Body of pancreas (tissue), 4 donors: ENCODE results near the gene LRRK1. TPM values are rescaled to one million over a fixed set of nuclear protein-coding genes. Genes with fewer than 3 reads are reported as not detected.
A peak's percentile ranks its signal among the peaks of the same experiment; 100 is the strongest.

Experiments used
- ATAC-seq: fragments of 150-250 bp; one replicate; pipeline ENCODE4 v1.9.1; 2016
- DNase-seq, 4 donors: peaks; one replicate each; pipeline ENCODE4 v3.0.0-alpha.2; 2019
- H3K27ac ChIP-seq, 4 donors: fragments of 200-600 bp; sonication (generic); 1 replicate in 3 of 4; 2 replicates in 1 of 4; pipeline versions ENCODE4 v1.5.1 to v1.6.1; 2016 to 2019; ENCODE audit warnings: mild to moderate bottlenecking in 1 of 4, mixed read lengths in 1 of 4, moderate library complexity in 1 of 4
- H3K27me3 ChIP-seq, 2 donors: fragments of 200-600 bp; sonication (generic); one replicate each; pipeline ENCODE4 v1.6.0; 2016; ENCODE audit warnings: mild to moderate bottlenecking in 1 of 2
- H3K36me3 ChIP-seq, 2 donors: fragments of 200-600 bp; sonication (generic); replicated peaks in 1 of 2; 2 replicates each; pipeline ENCODE4 v1.5.1; 2016; ENCODE audit warnings: low read depth in 2 of 2; ENCODE audit not compliant: insufficient read depth in 1 of 2
- H3K4me1 ChIP-seq: fragments of 200-600 bp; sonication (generic); one replicate; pipeline ENCODE4 v1.6.0; 2016
- H3K4me3 ChIP-seq, 2 donors: fragments of 200-600 bp; sonication (generic); 1 replicate in 1 of 2; 2 replicates in 1 of 2; pipeline ENCODE4 v1.5.1; 2016 to 2019
- H3K9me3 ChIP-seq, 3 donors: fragments of 200-600 bp; sonication (generic); 1 replicate in 2 of 3; 2 replicates in 1 of 3; pipeline ENCODE4 v1.5.1; 2016
- POLR2A ChIP-seq, 3 donors: fragments of 450-650 bp; IDR thresholded peaks; one replicate each; pipeline ENCODE4 v1.6.1; 2016; ENCODE audit warnings: antibody characterized with exemption in 3 of 3, mild to moderate bottlenecking in 2 of 3
- WGBS, 2 donors: methylation state at CpG; one replicate each; pipeline ENCODE4 v1.1.5; 2017; 5-methylcytosine and 5-hydroxymethylcytosine counted together
- intact Hi-C: fragments of 100-400 bp; cut with DNase I; formaldehyde crosslinking; loops from one replicate; pipeline ENCODE4 v1.15.1; 2023
- total RNA-seq, 2 donors: library from RNA; depleted of rRNA; stranded (reverse); fragments of >200 nt; gene quantifications; one replicate each; pipeline ENCODE4 v1.1.0, GENCODE V29; 2016
- TF ChIP-seq, protein P1 (sequence below), 7 experiments: fragments of 450-650 bp in 4 of 7; fragments of 200-600 bp in 3 of 7; sonication (generic) in 3 of 7; IDR thresholded peaks; one replicate each; pipeline ENCODE4 v1.5.1; 2016 to 2019; ENCODE audit warnings: antibody characterized with exemption in 7 of 7

LRRK1 gene
- total RNA-seq, 2 donors from 2014 or later: 12.2 to 14.0 TPM

DNA sequence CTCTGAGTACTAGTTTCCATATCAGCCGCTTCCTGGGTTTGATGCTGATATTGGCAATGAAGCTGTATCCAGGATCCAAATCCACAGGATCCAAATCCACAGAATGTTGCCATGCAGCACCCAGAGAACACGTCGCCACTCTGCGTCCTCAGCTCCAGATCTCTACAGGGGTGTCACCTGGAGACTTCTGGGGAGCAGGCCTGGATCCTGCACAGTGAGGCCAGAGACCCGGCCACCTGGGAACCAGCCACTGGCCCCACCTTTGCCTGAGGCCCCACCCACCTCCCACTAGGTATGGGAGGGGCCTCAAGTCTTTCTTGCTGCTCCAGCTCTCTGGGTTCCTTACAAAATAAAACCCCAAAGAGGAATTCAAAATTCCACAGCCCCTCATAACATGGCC, 123.9 kb downstream of the LRRK1 start:
- Histone ChIP-seq H3K27ac (no peak overlapping the region), H3K9me3 (no peaks in the 10 kb centered on the region), H3K27me3 (no peaks in the 10 kb centered on the region), H3K4me3 (no peak overlapping the region), H3K4me1 (no peaks in the 10 kb centered on the region), H3K36me3 (no peaks in the 10 kb centered on the region)
- TF ChIP-seq POLR2A (IDR thresholded peaks at IDR 0.05): no peak
- TF ChIP-seq, protein P1, sequence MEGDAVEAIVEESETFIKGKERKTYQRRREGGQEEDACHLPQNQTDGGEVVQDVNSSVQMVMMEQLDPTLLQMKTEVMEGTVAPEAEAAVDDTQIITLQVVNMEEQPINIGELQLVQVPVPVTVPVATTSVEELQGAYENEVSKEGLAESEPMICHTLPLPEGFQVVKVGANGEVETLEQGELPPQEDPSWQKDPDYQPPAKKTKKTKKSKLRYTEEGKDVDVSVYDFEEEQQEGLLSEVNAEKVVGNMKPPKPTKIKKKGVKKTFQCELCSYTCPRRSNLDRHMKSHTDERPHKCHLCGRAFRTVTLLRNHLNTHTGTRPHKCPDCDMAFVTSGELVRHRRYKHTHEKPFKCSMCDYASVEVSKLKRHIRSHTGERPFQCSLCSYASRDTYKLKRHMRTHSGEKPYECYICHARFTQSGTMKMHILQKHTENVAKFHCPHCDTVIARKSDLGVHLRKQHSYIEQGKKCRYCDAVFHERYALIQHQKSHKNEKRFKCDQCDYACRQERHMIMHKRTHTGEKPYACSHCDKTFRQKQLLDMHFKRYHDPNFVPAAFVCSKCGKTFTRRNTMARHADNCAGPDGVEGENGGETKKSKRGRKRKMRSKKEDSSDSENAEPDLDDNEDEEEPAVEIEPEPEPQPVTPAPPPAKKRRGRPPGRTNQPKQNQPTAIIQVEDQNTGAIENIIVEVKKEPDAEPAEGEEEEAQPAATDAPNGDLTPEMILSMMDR (IDR thresholded peaks at IDR 0.05): no peak
- intact Hi-C loops: no loop called here
- 96 to 100% methylated on average over 5 of the region's 5 CpGs for WGBS, 2 donors
- ATAC-seq (no peak), DNase-seq (peak in 1 of 4 donors; percentile 3)

DNA sequence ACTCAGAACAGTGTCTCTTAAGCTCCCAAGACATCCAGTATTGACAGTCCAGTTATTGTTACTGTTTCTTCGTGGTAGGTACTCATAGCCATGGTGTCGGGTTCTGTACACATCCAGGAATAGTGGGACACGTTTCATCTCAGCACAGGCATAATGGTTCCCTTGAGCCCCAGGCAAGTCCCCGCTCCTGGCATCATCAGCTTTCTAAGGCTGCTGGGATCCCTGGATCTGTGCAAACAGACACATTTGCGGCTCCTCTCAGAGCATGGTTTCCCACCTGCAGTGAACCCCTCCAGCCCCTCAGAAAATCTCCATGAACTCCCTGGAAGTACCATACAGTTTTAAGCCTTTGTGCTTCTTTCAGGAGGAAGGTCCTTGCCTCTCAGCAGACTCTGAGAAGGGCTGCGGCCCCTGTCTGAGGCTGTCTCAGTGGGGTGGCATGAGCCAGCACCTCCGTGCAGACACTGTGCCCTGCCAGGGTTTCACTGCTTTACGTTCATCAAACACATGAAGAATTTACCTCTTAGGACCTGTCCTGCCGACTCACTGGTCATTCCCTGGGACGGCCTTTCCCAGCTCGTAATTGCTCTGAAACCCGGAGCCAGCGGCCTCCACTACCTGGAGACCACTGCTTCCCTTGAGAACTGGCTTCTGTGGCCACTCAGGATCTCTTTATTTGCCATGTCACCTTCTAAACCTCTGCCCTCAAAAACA, 124.9 kb downstream of the LRRK1 start:
- ATAC-seq (no peak), DNase-seq (peak in 1 of 4 donors; percentile 2)
- Histone ChIP-seq H3K4me1 (no peaks in the 10 kb centered on the region), H3K36me3 (peaks cover 0 to 2% of the 10 kb centered on the region in 2 donors), H3K4me3 (no peak overlapping the region), H3K9me3 (no peaks in the 10 kb centered on the region), H3K27ac (no peak overlapping the region), H3K27me3 (no peaks in the 10 kb centered on the region)
- TF ChIP-seq POLR2A (IDR thresholded peaks at IDR 0.05): no peak
- TF ChIP-seq, protein P1 (IDR thresholded peaks at IDR 0.05): no peak
- 95 to 96% methylated on average over 12 to 13 of the region's 13 CpGs for WGBS, 2 donors
- intact Hi-C loops: no loop called here

DNA sequence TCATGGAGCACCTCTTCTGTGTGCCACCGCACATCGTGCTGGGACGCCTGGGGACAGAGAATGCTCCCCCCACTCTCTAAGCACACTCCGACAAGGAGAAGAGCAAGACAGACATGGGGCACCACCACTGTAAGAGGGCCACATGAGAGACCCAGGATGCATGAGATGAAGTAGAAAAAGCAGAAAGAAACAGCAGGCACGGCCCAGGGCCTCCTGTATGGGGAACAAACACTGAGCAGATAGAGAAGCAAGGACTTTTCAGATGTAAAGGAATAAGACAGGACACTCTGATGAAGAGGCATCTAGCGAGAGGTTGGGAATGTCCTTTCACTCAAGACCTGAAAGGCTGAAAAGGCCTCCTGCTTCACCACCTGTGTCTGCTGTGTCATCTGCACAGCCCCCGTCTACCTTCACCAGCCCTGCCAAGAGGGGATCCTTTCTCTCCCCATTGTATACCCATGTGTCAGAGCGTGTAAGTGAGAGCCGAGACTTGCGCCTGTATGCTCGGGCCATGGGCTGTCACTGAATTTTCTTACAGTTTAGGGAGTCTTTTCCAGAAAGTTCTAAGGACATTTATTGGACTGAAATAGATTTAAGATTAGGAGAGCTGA, 125.6 kb downstream of the LRRK1 start:
- Histone ChIP-seq H3K9me3 (no peaks in the 10 kb centered on the region), H3K4me1 (no peaks in the 10 kb centered on the region), H3K4me3 (no peak overlapping the region), H3K27me3 (no peaks in the 10 kb centered on the region), H3K27ac (no peak overlapping the region), H3K36me3 (peaks cover 0 to 3% of the 10 kb centered on the region in 2 donors)
- TF ChIP-seq, protein P1 (IDR thresholded peaks at IDR 0.05): no peak
- TF ChIP-seq POLR2A (IDR thresholded peaks at IDR 0.05): no peak
- intact Hi-C loops: no loop called here
- DNase-seq: peak in 1 of 4 donors; percentile 4
- WGBS, 2 donors: 80 to 98% methylated on average over 11 of the region's 11 CpGs
- ATAC-seq: no peak

DNA sequence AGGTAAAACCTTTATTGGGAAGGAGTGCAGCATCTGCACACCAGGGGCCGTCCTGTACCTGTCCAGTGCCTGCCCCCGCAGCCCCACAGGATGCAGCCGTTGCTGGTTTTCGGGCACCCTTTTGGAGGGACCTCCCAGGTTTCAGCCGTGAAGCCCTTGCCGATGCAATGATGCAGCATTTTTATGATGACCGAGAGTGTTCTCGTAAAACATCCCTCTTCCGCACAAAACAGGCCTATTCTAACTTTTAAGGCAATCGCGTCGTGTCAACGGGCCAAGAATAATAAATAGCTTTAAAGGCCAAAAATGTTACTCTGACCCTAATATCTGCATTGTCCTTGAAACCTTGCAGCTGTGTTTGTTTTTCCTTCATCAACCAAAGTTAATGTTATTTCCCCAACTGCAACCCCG, 126.1 kb downstream of the LRRK1 start:
- ATAC-seq: peak; percentile 9
- Histone ChIP-seq H3K9me3 (no peaks in the 10 kb centered on the region), H3K4me1 (no peaks in the 10 kb centered on the region), H3K27me3 (no peaks in the 10 kb centered on the region), H3K36me3 (peaks cover 0 to 3% of the 10 kb centered on the region in 2 donors), H3K27ac (no peak overlapping the region), H3K4me3 (no peak overlapping the region)
- intact Hi-C loops: no loop called here
- WGBS, 2 donors: 76% methylated on average over 14 of the region's 14 CpGs
- TF ChIP-seq POLR2A (IDR thresholded peaks at IDR 0.05): no peak
- DNase-seq: peak in 1 of 4 donors; percentile 8

DNA sequence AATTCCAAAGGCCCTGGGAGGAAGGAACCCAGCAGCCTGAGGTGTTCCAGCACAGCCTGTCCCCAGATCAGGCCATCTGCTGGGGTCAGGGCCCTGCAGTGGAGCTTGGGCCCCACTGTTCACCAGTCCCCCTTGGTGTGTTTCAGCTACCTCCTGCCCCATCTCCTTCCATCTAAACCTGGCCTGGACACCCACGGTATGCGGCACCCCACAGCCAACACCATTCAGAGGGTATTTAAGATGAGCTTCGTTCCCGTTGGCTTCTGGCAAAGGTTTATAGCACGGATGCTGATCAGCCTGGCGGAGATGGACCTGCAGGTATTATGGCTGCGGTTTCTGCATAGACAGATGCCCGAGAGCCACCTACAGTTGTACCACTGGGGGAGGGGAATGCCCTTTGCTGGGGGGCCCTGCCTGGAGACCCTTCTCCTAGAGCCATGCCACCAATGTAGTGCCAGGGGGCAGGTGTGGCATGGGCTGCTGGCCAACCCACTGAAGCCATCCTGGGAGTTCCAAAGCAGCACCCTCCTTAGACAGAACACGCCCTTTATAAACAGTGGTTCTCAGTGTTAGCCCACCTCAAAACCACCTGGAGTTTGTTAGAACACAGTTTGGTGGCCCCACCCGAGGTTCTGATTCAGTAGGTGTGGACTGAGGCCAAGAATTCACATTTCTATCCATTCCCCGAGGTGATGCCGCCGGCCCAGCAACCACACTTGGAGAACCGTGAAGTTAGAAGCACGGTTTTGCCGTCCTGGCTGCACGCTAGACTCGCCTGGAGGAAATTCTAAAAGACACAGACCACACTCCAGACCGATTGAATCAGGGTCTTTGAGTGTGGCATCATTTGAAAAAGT, 126.9 kb downstream of the LRRK1 start:
- intact Hi-C loops: no loop called here
- Histone ChIP-seq H3K4me1 (no peaks in the 10 kb centered on the region), H3K27ac (no peak overlapping the region), H3K9me3 (no peaks in the 10 kb centered on the region), H3K36me3 (peaks cover 0 to 3% of the 10 kb centered on the region in 2 donors), H3K27me3 (no peaks in the 10 kb centered on the region), H3K4me3 (no peak overlapping the region)
- WGBS, 2 donors: 94 to 99% methylated on average over 14 to 16 of the region's 19 CpGs
- DNase-seq (peak in 1 of 4 donors; percentile 7), ATAC-seq (no peak)
- TF ChIP-seq POLR2A (IDR thresholded peaks at IDR 0.05): no peak
- TF ChIP-seq, protein P1 (IDR thresholded peaks at IDR 0.05): no peak
